GM12864 (cell line): ENCODE data around the gene FAM107B.

ENCODE experiments used
- DNase-seq: peaks from one replicate; pipeline ENCODE4 v3.0.0-alpha.2; 2011; ENCODE audit warnings: low read depth
- H3K4me3 ChIP-seq: 2 replicates; pipeline ENCODE4 v1.5.1; 2011; ENCODE audit warnings: mild to moderate bottlenecking, low read depth, low read length, control low read depth
- TF ChIP-seq, protein P1 (sequence below): IDR thresholded peaks from 2 replicates; pipeline ENCODE4 v1.5.1; 2011; ENCODE audit warnings: low read depth, mild to moderate bottlenecking, moderate library complexity, low read length, control low read depth, inconsistent platforms; ENCODE audit errors: missing control alignments

Gene FAM107B

GRCh38 chr10:14523286-14523685 is 251.4 kb downstream of the FAM107B start:
- DNase-seq: no peak
- TF ChIP-seq, protein P1, sequence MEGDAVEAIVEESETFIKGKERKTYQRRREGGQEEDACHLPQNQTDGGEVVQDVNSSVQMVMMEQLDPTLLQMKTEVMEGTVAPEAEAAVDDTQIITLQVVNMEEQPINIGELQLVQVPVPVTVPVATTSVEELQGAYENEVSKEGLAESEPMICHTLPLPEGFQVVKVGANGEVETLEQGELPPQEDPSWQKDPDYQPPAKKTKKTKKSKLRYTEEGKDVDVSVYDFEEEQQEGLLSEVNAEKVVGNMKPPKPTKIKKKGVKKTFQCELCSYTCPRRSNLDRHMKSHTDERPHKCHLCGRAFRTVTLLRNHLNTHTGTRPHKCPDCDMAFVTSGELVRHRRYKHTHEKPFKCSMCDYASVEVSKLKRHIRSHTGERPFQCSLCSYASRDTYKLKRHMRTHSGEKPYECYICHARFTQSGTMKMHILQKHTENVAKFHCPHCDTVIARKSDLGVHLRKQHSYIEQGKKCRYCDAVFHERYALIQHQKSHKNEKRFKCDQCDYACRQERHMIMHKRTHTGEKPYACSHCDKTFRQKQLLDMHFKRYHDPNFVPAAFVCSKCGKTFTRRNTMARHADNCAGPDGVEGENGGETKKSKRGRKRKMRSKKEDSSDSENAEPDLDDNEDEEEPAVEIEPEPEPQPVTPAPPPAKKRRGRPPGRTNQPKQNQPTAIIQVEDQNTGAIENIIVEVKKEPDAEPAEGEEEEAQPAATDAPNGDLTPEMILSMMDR: no peak
- H3K4me3 ChIP-seq: no peak overlapping the region

- no peak overlapping the region for H3K4me3 ChIP-seq
Measured at GRCh38 chr10:14519785-14520184, 254.9 kb downstream of the FAM107B start.

DNA sequence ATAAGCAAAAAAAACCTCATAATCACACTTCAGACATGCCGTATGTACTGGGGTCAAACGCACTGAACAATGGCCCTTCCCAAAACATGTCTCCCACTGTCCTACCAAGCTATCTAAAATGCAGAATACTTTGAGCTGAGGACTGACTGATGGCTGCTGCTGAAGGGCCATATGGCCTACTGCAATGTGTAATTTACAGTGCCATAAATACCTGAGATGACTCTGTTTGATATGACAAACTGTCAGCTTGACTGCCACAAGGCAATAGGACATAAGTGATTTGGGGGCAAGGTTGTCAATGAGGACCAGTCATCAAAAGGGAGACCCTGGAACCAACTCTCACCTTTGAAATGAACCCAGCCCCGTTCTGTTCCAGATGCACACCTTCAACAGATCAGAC is 256.5 kb downstream of the FAM107B start:
- no peak overlapping the region for H3K4me3 ChIP-seq
- TF ChIP-seq, protein P1: no peak

More at GRCh38 chr10:14519785-14520184, 254.9 kb downstream of the FAM107B start:
- TF ChIP-seq, protein P1: no peak
- DNase-seq: no peak

GRCh38 chr10:14513123-14513522 is 261.6 kb downstream of the FAM107B start:
- DNase-seq: no peak

More for the DNA sequence above, 256.5 kb downstream of the FAM107B start:
- no peak for DNase-seq

GRCh38 chr10:14510346-14510745 is 264.4 kb downstream of the FAM107B start:
- TF ChIP-seq, protein P1: no peak
- H3K4me3 ChIP-seq: no peak overlapping the region
- no peak for DNase-seq

More at GRCh38 chr10:14513123-14513522, 261.6 kb downstream of the FAM107B start:
- H3K4me3 ChIP-seq: no peak overlapping the region
- TF ChIP-seq, protein P1: no peak

- no peak for DNase-seq
- TF ChIP-seq, protein P1: no peak
- no peak overlapping the region for H3K4me3 ChIP-seq
Measured at GRCh38 chr10:14508725-14509124, 266.0 kb downstream of the FAM107B start.

- no peak overlapping the region for H3K4me3 ChIP-seq
- TF ChIP-seq, protein P1: no peak
- no peak for DNase-seq
Measured at GRCh38 chr10:14507781-14508180, 266.9 kb downstream of the FAM107B start.
